ENCODE results near the gene SDHAF2. TPM values are rescaled to one million over a fixed set of nuclear protein-coding genes. Genes with fewer than 3 reads are reported as not detected.
"Not testable (repeated sequence)": the region's sequence is repeated elsewhere in the genome, so short reads cannot be mapped to it uniquely, and the experiment has no call there.

SDHAF2 gene
- total RNA-seq: 34.4 and 61.8 TPM in 2 replicates
- polyA plus RNA-seq: 65.3 and 68.8 TPM in 2 replicates
- polyA plus RNA-seq (2012): 40.2 and 47.8 TPM in 2 replicates
- 115 and 120 TPM in 2 replicates for polyA minus RNA-seq (ENCODE audit: low replicate concordance)

DNA sequence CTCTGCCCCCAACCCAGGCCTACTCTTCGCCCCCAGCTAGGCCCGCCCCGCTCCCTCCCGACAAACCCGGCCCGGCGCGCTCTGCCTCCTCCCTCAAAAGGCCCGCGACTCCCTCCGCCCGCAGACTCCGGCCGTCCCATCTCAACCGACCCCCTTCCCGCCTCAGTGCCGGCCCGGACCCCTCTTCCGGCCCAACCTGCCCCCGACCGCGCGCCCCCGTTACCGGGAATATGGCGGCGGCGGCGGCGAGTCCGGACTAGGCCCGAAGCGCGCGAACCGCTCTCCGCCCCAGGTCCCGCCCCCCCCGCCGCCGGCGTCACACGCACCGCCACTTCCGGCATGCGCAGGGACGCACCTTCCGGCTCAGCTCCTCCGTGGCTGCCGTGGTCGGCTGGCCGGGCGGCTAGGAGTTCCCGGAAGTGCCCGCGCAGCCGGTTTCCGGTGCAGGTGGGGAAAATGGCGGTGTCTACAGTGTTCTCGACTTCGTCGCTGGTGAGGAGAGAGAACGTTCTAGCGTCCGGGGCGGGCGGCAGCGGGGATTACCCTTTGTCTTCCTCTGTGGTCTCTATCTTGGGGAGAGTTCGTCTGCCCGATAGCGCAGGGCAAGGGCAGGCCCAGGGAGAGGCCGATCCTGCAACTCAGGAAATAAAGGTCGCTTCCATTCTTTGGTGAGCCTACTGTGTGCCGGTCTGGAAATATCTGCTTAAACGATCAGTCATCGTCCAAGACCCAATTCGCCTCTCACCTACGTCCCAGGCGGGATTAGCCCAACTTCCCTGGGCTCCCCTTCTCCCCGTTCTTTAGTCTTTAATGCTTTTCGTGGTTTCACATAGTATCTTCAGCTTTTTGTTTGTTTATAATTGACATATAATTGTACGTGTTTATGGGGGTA, at the start of gene SDHAF2, which contains the start of gene CPSF7:
Gene SDHAF2, plus strand, starts transcription at position 434 of the 892 bp plus-strand sequence. Its CDS starts 23 bp downstream, at position 457.
Gene CPSF7, minus strand, starts transcription at position 285 of the 892 bp plus-strand sequence. CDS start 740 bp downstream, outside the sequence.
- H3K4me1 ChIP-seq (ENCODE audit: control insufficient read depth, extremely low read depth, insufficient read depth, low read length): no peaks in the 10 kb centered on the region
- H3K9ac ChIP-seq (ENCODE audit: insufficient read depth, low read length): peak within 1 kb of the TSS; percentile 98
- H2AFZ ChIP-seq (ENCODE audit: low read length): peak within 1 kb of the TSS; percentile 92
- H4K20me1 ChIP-seq (ENCODE audit: control insufficient read depth, extremely low read depth, insufficient read depth, low read length): no peaks in the 10 kb centered on the region
- peaks cover 65% of the 10 kb centered on the region for H3K79me2 ChIP-seq (ENCODE audit: control insufficient read depth, insufficient read depth, low read length)
- H3K9me3 ChIP-seq (ENCODE audit: control insufficient read depth, insufficient read depth, low read depth, low read length): no peaks in the 10 kb centered on the region
- DNase-seq (ENCODE audit: low read depth in 2 of 2): peak; percentile 94 to 95
- peaks cover 8% of the 10 kb centered on the region for H3K36me3 ChIP-seq (ENCODE audit: control insufficient read depth, insufficient read depth, low read length)
- peak within 1 kb of the TSS; percentile 98 for H3K27ac ChIP-seq (ENCODE audit: insufficient read depth, low read length)
- TF ChIP-seq, protein P1, sequence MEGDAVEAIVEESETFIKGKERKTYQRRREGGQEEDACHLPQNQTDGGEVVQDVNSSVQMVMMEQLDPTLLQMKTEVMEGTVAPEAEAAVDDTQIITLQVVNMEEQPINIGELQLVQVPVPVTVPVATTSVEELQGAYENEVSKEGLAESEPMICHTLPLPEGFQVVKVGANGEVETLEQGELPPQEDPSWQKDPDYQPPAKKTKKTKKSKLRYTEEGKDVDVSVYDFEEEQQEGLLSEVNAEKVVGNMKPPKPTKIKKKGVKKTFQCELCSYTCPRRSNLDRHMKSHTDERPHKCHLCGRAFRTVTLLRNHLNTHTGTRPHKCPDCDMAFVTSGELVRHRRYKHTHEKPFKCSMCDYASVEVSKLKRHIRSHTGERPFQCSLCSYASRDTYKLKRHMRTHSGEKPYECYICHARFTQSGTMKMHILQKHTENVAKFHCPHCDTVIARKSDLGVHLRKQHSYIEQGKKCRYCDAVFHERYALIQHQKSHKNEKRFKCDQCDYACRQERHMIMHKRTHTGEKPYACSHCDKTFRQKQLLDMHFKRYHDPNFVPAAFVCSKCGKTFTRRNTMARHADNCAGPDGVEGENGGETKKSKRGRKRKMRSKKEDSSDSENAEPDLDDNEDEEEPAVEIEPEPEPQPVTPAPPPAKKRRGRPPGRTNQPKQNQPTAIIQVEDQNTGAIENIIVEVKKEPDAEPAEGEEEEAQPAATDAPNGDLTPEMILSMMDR (conservative IDR thresholded peaks at IDR 0.05 in 1 of 2, IDR thresholded peaks at IDR 0.05 in 1 of 2; ENCODE audit: low read depth in 1 of 2, low read length in 2 of 2): no peak
- no peak for TF ChIP-seq EZH2 (IDR thresholded peaks at IDR 0.05; ENCODE audit: low read length, missing control alignments)
- H3K4me3 ChIP-seq (replicated peaks in 1 of 4; ENCODE audit: control extremely low read depth in 1 of 4, insufficient read depth in 1 of 4, low read depth in 3 of 4, low read length in 4 of 4): peak within 1 kb of the TSS; percentile 95 to 100 (median 100)
- H3K27me3 ChIP-seq (ENCODE audit: control insufficient read depth, insufficient read depth, low read length): no peaks in the 10 kb centered on the region
- H3K4me2 ChIP-seq (ENCODE audit: extremely low read depth, insufficient read depth, low read length): peak within 1 kb of the TSS; percentile 100

GRCh38 chr11:61380884-61381283, 49.0 kb upstream of the SDHAF2 start:
- Histone ChIP-seq H3K27me3 (ENCODE audit: control insufficient read depth, insufficient read depth, low read length) (no peaks in the 10 kb centered on the region), H3K4me1 (ENCODE audit: control insufficient read depth, extremely low read depth, insufficient read depth, low read length) (peaks cover 11% of the 10 kb centered on the region), H3K36me3 (ENCODE audit: control insufficient read depth, insufficient read depth, low read length) (no peaks in the 10 kb centered on the region), H4K20me1 (ENCODE audit: control insufficient read depth, extremely low read depth, insufficient read depth, low read length) (no peaks in the 10 kb centered on the region), H3K4me2 (ENCODE audit: extremely low read depth, insufficient read depth, low read length) (no peak overlapping the region), H3K4me3 (replicated peaks in 1 of 4; ENCODE audit: control extremely low read depth in 1 of 4, insufficient read depth in 1 of 4, low read depth in 3 of 4, low read length in 4 of 4) (no peak overlapping the region), H3K79me2 (ENCODE audit: control insufficient read depth, insufficient read depth, low read length) (no peaks in the 10 kb centered on the region), H3K9me3 (ENCODE audit: control insufficient read depth, insufficient read depth, low read depth, low read length) (no peaks in the 10 kb centered on the region), H2AFZ (ENCODE audit: low read length) (no peak overlapping the region), H3K9ac (ENCODE audit: insufficient read depth, low read length) (no peak overlapping the region), H3K27ac (ENCODE audit: insufficient read depth, low read length) (no peak overlapping the region)
- TF ChIP-seq, protein P1 (conservative IDR thresholded peaks at IDR 0.05 in 1 of 2, IDR thresholded peaks at IDR 0.05 in 1 of 2; ENCODE audit: low read depth in 1 of 2, low read length in 2 of 2): no peak
- no peak for TF ChIP-seq EZH2 (IDR thresholded peaks at IDR 0.05; ENCODE audit: low read length, missing control alignments)
- DNase-seq (ENCODE audit: low read depth in 2 of 2): no peak

DNA sequence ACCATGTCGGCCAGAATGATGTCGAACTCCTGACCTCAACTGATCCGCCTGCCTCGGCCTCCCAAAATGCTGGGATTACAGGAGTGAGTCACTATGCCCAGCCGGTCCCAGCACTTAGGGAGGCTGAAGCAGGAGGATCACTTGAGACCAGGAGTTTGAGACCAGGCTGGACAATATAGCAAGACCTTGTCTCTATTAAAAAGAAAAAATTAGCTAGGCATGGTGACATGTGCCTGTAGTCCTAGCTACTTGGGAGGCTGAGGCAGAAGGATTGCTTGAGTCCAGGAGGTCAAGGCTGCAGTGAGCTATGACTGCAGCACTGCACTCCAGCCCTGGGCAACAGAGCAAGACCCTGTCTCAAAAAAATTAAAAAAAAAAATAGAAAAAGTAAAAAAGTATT, 46.1 kb upstream of the SDHAF2 start:
- not testable (repeated sequence) for H3K9me3 ChIP-seq (ENCODE audit: control insufficient read depth, insufficient read depth, low read depth, low read length); H3K4me1 ChIP-seq (ENCODE audit: control insufficient read depth, extremely low read depth, insufficient read depth, low read length); H2AFZ ChIP-seq (ENCODE audit: low read length); H3K4me3 ChIP-seq (replicated peaks in 1 of 4; ENCODE audit: control extremely low read depth in 1 of 4, insufficient read depth in 1 of 4, low read depth in 3 of 4, low read length in 4 of 4); H3K27me3 ChIP-seq (ENCODE audit: control insufficient read depth, insufficient read depth, low read length); DNase-seq (ENCODE audit: low read depth in 2 of 2); H3K9ac ChIP-seq (ENCODE audit: insufficient read depth, low read length); H3K79me2 ChIP-seq (ENCODE audit: control insufficient read depth, insufficient read depth, low read length); H3K4me2 ChIP-seq (ENCODE audit: extremely low read depth, insufficient read depth, low read length); H3K36me3 ChIP-seq (ENCODE audit: control insufficient read depth, insufficient read depth, low read length); H4K20me1 ChIP-seq (ENCODE audit: control insufficient read depth, extremely low read depth, insufficient read depth, low read length); H3K27ac ChIP-seq (ENCODE audit: insufficient read depth, low read length)
